Measurements from ENCODE around the gene TRABD2A.
"Not testable (repeated sequence)": the region's sequence is repeated elsewhere in the genome, so short reads cannot be mapped to it uniquely, and the experiment has no call there.

TRABD2A gene

DNA sequence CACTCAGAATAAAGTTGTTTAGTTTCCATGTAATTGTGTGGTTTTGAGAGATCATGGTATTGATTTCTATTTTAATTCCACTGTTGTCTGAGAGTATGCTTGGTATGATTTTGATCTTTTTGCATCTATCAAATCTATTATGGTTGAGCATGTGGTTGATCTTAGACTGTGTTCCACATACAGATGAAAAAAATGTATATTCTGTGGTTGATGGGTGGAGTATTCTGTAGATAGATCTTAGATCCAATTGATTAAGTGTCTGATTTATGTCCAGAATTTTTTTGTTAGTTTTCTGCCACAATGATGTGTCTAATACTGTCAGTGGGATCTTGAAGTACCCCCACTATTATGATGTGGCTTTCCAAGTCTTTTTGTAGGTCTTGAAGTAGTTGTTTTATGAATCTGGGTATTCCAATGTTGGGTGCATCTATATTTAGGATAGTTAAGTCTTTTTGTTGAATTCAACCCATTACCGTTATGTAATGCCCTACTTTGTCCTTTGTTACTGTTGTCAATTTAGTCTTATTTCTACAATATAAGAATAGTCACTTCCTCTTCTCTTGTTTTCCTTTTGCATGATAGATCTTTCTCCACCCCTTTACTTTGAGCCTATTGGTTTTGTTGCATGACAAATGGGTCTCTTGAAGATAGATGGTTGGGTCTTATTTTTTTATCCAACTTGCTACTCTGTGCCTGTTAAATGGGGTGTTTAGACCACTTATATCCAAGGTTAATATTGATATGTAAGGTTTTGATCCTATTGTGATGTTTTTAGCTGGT, 101.8 kb downstream of the TRABD2A start:
- no peak for DNase-seq (ENCODE audit: low read depth)

DNA sequence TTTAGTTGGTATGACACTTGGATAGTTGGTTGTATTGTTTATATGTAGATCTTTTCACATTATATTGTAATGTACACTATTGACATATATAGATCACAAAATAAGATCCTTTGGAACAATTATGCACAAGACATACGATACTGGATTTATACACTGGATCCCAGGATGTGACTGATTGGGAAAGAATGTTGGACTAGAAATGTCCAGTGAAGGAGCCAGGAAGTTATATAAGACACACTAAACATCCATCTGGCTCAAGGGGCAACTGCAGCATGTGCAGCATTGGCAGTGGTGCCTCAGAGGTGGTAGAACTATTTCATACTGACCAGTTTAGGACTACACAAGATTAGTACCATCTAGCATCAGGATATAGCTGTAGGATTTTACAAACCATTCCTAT, 104.9 kb downstream of the TRABD2A start:
- no peak for DNase-seq (ENCODE audit: low read depth)

DNA sequence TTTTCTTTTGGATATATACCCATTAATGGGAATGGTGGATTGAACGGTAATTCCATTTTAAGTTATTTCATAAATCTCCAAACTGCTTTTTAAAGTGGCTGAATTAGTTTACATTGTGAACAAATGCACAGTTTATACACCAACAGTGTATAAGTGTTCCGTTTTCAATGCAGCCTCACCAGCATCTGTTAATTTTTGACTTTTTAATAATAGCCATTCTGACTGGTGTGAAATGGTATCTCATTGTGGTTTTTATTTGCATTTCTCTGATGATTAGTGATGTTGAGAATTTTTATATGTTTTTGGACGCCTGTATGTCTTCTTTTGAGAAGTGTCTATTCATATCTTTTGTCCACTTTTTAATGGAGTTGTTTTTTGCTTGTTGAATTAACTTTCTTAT, 107.3 kb downstream of the TRABD2A start:
- DNase-seq (ENCODE audit: low read depth) = not testable (repeated sequence)

Data from stimulated activated CD8-positive, alpha-beta memory T cell treated with anti-CD3 and anti-CD28 coated beads, Interleukin-12 subunit alpha, Interleukin-12 subunit beta, amount 100 ng/mL, for 4 hours (primary cell).